ENCODE data around the gene FRMPD3.

DNA sequence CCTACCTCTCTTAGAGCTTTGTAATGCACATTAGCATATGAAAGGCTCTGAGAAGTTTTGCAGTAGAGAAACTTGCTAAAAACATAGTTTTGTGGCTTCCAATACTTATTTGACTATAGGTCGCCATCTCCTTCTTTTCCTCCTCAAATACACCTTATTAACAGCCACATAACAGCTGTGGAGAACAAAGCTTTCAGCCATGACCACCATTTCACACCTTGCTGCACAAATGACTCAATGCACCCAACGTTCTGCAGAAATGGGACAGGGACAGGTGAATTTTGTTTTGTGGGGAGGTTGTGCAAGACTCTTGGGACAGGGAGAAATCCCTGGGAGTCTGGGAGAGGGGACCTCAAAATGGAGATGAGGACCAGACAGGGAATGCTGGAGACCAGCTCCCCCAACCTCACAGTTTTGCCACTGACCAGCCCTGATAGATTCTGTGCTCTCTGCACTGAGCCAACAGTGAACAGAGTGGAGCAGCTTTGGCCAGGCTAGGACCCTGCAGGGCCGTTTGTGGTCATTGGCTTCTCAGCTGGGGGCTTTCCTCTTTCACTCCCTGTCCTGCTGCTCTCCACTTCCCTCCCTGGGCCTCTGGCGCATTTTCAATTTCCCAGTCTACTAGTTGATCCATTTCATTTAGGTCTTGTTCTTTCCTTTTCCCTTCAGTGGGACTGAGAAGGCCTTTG lies 16.6 kb downstream of the FRMPD3 start:
- TF ChIP-seq, protein P1, sequence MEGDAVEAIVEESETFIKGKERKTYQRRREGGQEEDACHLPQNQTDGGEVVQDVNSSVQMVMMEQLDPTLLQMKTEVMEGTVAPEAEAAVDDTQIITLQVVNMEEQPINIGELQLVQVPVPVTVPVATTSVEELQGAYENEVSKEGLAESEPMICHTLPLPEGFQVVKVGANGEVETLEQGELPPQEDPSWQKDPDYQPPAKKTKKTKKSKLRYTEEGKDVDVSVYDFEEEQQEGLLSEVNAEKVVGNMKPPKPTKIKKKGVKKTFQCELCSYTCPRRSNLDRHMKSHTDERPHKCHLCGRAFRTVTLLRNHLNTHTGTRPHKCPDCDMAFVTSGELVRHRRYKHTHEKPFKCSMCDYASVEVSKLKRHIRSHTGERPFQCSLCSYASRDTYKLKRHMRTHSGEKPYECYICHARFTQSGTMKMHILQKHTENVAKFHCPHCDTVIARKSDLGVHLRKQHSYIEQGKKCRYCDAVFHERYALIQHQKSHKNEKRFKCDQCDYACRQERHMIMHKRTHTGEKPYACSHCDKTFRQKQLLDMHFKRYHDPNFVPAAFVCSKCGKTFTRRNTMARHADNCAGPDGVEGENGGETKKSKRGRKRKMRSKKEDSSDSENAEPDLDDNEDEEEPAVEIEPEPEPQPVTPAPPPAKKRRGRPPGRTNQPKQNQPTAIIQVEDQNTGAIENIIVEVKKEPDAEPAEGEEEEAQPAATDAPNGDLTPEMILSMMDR (IDR thresholded peaks at IDR 0.05), result no peak
- TF ChIP-seq POLR2A (IDR thresholded peaks at IDR 0.05), result no peak

Measured in lower leg skin (tissue), 3 donors.